PC-3 (cell line): ENCODE results near the gene GSDMA. TPM values are rescaled to one million over a fixed set of nuclear protein-coding genes. Genes with fewer than 3 reads are reported as not detected.

Experiments
- ATAC-seq: fragments of 200-7000 bp; cut with Tn5 transposase; 2 replicates; pipeline ENCODE4 v1.9.1; 2020; ENCODE audit warnings: mild to moderate bottlenecking, moderate library complexity
- BruUV-seq: library from RNA; stranded (reverse); fragments of 400-500 nt; replicated peaks from 2 replicates; lab custom pipeline; 2021; lab: Mats Ljungman, UMichigan
- CTCF ChIA-PET: fragments of 300-600 bp; sonication (Branson Sonifier 250); formaldehyde crosslinking; loops from one replicate; lab custom pipeline; 2022; ENCODE audit warnings: antibody characterized with exemption; lab: Charles Lee
- POLR2A ChIA-PET: fragments of 300-600 bp; sonication (Branson Sonifier 250); formaldehyde crosslinking; loops from one replicate; lab custom pipeline; 2022; ENCODE audit warnings: antibody characterized with exemption; ENCODE audit not compliant: unreplicated experiment; lab: Charles Lee
- DNase-seq: peaks from one replicate; pipeline ENCODE4 v3.0.0-alpha.2; 2015
- H2AFZ ChIP-seq: fragments of 300-600 bp; sonication (generic); 2 replicates; pipeline ENCODE4 v1.6.0; 2016; ENCODE audit warnings: antibody characterized with exemption, low read length
- H3F3A ChIP-seq: fragments of 300-600 bp; sonication (generic); one replicate; pipeline ENCODE4 v1.6.0; 2017; ENCODE audit warnings: antibody characterized with exemption, low read length, control low read depth, mild to moderate bottlenecking; ENCODE audit not compliant: unreplicated experiment
- H3K27ac ChIP-seq: fragments of 300-600 bp; sonication (generic); 2 replicates; pipeline ENCODE4 v1.5.1; 2016; ENCODE audit warnings: mild to moderate bottlenecking, low read length
- H3K27me3 ChIP-seq: fragments of 300-600 bp; sonication (generic); 2 replicates; pipeline ENCODE4 v1.6.1; 2016; ENCODE audit warnings: low read length, mixed read lengths
- H3K36me3 ChIP-seq: fragments of 300-600 bp; sonication (generic); 2 replicates; pipeline ENCODE4 v1.6.1; 2016; ENCODE audit warnings: low read depth, mixed run types, low read length, mixed read lengths
- H3K4me1 ChIP-seq: fragments of 300-600 bp; sonication (generic); 2 replicates; pipeline ENCODE4 v1.5.1; 2016; ENCODE audit warnings: low read length; ENCODE audit not compliant: insufficient read depth
- H3K4me2 ChIP-seq: fragments of 300-600 bp; sonication (generic); 2 replicates; pipeline ENCODE4 v1.6.0; 2016; ENCODE audit warnings: low read length
- H3K4me3 ChIP-seq: fragments of 300-600 bp; sonication (generic); 2 replicates; pipeline ENCODE4 v1.5.1; 2016; ENCODE audit warnings: mild to moderate bottlenecking, low read length, mixed read lengths
- H3K79me2 ChIP-seq: fragments of 300-600 bp; sonication (generic); 2 replicates; pipeline ENCODE4 v1.6.1; 2017; ENCODE audit warnings: low read length, mixed read lengths
- H3K9ac ChIP-seq: fragments of 300-600 bp; sonication (generic); 2 replicates; pipeline ENCODE4 v1.6.0; 2016; ENCODE audit warnings: mild to moderate bottlenecking, low read length
- H3K9me2 ChIP-seq: fragments of 300-600 bp; sonication (generic); replicated peaks from 2 replicates; pipeline ENCODE4 v1.6.1; 2016; ENCODE audit warnings: mixed run types, low read length, mixed read lengths
- H3K9me3 ChIP-seq: fragments of 300-600 bp; sonication (generic); 2 replicates; pipeline ENCODE4 v1.6.1; 2016; ENCODE audit warnings: low read length, mixed read lengths
- H4K20me1 ChIP-seq: fragments of 300-600 bp; sonication (generic); 2 replicates; pipeline ENCODE4 v1.6.1; 2016; ENCODE audit warnings: low read length, mixed read lengths
- CTCF ChIP-seq: fragments of 300-600 bp; sonication (generic); conservative IDR thresholded peaks from 2 replicates; pipeline ENCODE4 v1.5.1; 2017; ENCODE audit warnings: antibody characterized with exemption, low read depth, mild to moderate bottlenecking, low read length
- EZH2 ChIP-seq: fragments of 300-600 bp; sonication (generic); IDR thresholded peaks from one replicate; pipeline ENCODE4 v1.6.1; 2017; ENCODE audit warnings: antibody characterized with exemption, mild to moderate bottlenecking, low read length; ENCODE audit not compliant: unreplicated experiment
- EZH2phosphoT487 ChIP-seq: fragments of 300-600 bp; sonication (generic); IDR thresholded peaks from 2 replicates; pipeline ENCODE4 v1.6.1; 2018; ENCODE audit warnings: mild to moderate bottlenecking, antibody characterized with exemption, low read length, borderline replicate concordance
- intact Hi-C: fragments of 100-400 bp; cut with micrococcal nuclease; formaldehyde crosslinking; loops from 2 replicates; pipeline ENCODE4 v1.9.0; 2023
- total RNA-seq: library from RNA; depleted of rRNA; stranded (reverse); fragments of >200 nt; gene quantifications from 2 replicates; pipeline ENCODE4 v1.2.3, GENCODE V29; 2014

GSDMA gene
- total RNA-seq, 1 experiment from 2014 or later: not detected

- no peak overlapping the region for H2AFZ ChIP-seq
- H3K4me3 ChIP-seq: no peak overlapping the region
- ATAC-seq (no peak), DNase-seq (no peak)
- H3K9ac ChIP-seq: no peak overlapping the region
- no peaks in the 10 kb centered on the region for H3K9me2 ChIP-seq
- H3K36me3 ChIP-seq: no peaks in the 10 kb centered on the region; the same call in 1 of the 2 replicates
- no peaks in the 10 kb centered on the region for H3F3A ChIP-seq
- ChIA-PET POLR2A (no interaction called here), CTCF (no interaction called here)
- intact Hi-C loops: no loop called here
- BruUV-seq: no TSS peak
- peaks cover 26% of the 10 kb centered on the region for H3K4me1 ChIP-seq
- H3K9me3 ChIP-seq: no peaks in the 10 kb centered on the region
- no peaks in the 10 kb centered on the region for H4K20me1 ChIP-seq
- H3K4me2 ChIP-seq: no peak overlapping the region
- no peak for TF ChIP-seq CTCF
- TF ChIP-seq EZH2: no peak
- no peak for TF ChIP-seq EZH2phosphoT487
- peaks cover 25% of the 10 kb centered on the region for H3K79me2 ChIP-seq
- H3K27ac ChIP-seq: no peak overlapping the region
- H3K27me3 ChIP-seq: no peaks in the 10 kb centered on the region
These were observed 39.6 kb upstream of the GSDMA start for GRCh38 chr17:39923230-39923629.

GRCh38 chr17:39923836-39924690 lies 38.7 kb upstream of the GSDMA start:
- Histone ChIP-seq H3K36me3 (no peaks in the 10 kb centered on the region; the same call in 1 of the 2 replicates), H3K9me3 (no peaks in the 10 kb centered on the region), H2AFZ (no peak overlapping the region), H3K9me2 (no peaks in the 10 kb centered on the region), H3K4me1 (peaks cover 34% of the 10 kb centered on the region), H3K79me2 (peaks cover 25% of the 10 kb centered on the region), H3K27ac (0 out of 2 replicates have a peak overlapping the region, but pooled peaks have one; percentile 9), H4K20me1 (no peaks in the 10 kb centered on the region), H3K27me3 (no peaks in the 10 kb centered on the region), H3K9ac (no peak overlapping the region), H3F3A (no peaks in the 10 kb centered on the region), H3K4me2 (peak overlapping the region; percentile 31; the same call in 1 of the 2 replicates), H3K4me3 (no peak overlapping the region)
- ChIA-PET CTCF (no interaction called here), POLR2A (no interaction called here)
- ATAC-seq: no peak
- intact Hi-C loops: no loop called here
- no TSS peak for BruUV-seq
- DNase-seq: peak; percentile 5
- TF ChIP-seq EZH2phosphoT487 (no peak), CTCF (0 out of 2 replicates have a peak, but pooled peaks have one; percentile 23), EZH2 (no peak)

- no peak overlapping the region for H3K27ac ChIP-seq
- POLR2A ChIA-PET: no interaction called here
- intact Hi-C loops: no loop called here
- H3K36me3 ChIP-seq: no peaks in the 10 kb centered on the region; the same call in 1 of the 2 replicates
- BruUV-seq: no TSS peak
- DNase-seq (no peak), ATAC-seq (no peak)
- no peaks in the 10 kb centered on the region for H4K20me1 ChIP-seq
- CTCF ChIA-PET: no interaction called here
- no peak overlapping the region for H3K4me3 ChIP-seq
- TF ChIP-seq EZH2 (no peak), EZH2phosphoT487 (no peak), CTCF (no peak)
- H3K27me3 ChIP-seq: no peaks in the 10 kb centered on the region
- H3K4me2 ChIP-seq: peak overlapping the region; percentile 31; the same call in 1 of the 2 replicates
- no peaks in the 10 kb centered on the region for H3K9me2 ChIP-seq
- no peak overlapping the region for H2AFZ ChIP-seq
- peaks cover 25% of the 10 kb centered on the region for H3K79me2 ChIP-seq
- H3K9me3 ChIP-seq: no peaks in the 10 kb centered on the region
- H3K4me1 ChIP-seq: peaks cover 38% of the 10 kb centered on the region
- H3F3A ChIP-seq: peaks cover 4% of the 10 kb centered on the region
- H3K9ac ChIP-seq: no peak overlapping the region
These were observed 38.1 kb upstream of the GSDMA start for GRCh38 chr17:39924691-39925055.
